HEK293 (cell line): ENCODE measurements around the gene RFNG.
A peak's percentile ranks its signal among the peaks of the same experiment; 100 is the strongest.

Source experiments
- CTCF ChIA-PET: fragments of 350-600 bp; formaldehyde crosslinking; extraction: SDS; loops from one replicate; lab custom pipeline; 2021; ENCODE audit warnings: antibody characterized with exemption; lab: Yijun Ruan, JAX
- POLR2A ChIA-PET: fragments of 300-600 bp; formaldehyde crosslinking; extraction: SDS; loops from one replicate; lab custom pipeline; 2020; ENCODE audit warnings: antibody characterized with exemption, inconsistent platforms; lab: Yijun Ruan, JAX
- H3K27ac ChIP-seq: fragments of 200-500 bp; sonication (Bioruptor generic); 2 replicates; pipeline ENCODE4 v1.5.1; 2014; ENCODE audit warnings: low read depth, low read length, control low read depth, inconsistent platforms; ENCODE audit errors: extremely low read depth
- H3K36me3 ChIP-seq, 2 experiments: fragments of 200-500 bp in 1 of 2; sonication (Bioruptor generic) in 1 of 2; 1 replicate in 1 of 2; 2 replicates in 1 of 2; pipeline ENCODE4 v1.5.1; 2014 to 2017; ENCODE audit warnings: inconsistent platforms in 2 of 2, low read length in 2 of 2; ENCODE audit not compliant: control insufficient read depth in 2 of 2, insufficient read depth in 1 of 2
- H3K4me1 ChIP-seq: fragments of 200-500 bp; sonication (Bioruptor generic); 2 replicates; pipeline ENCODE4 v1.5.1; 2014; ENCODE audit warnings: mild to moderate bottlenecking, low read length, inconsistent platforms; ENCODE audit not compliant: control insufficient read depth, insufficient read depth
- H3K4me3 ChIP-seq: 2 replicates; pipeline ENCODE4 v1.5.1; 2011; ENCODE audit warnings: low read depth, mild to moderate bottlenecking, control low read depth, low read length, moderate library complexity
- H3K9me3 ChIP-seq: fragments of 200-500 bp; sonication (Bioruptor generic); 2 replicates; pipeline ENCODE4 v1.5.1; 2014; ENCODE audit warnings: low read depth, low read length, inconsistent platforms; ENCODE audit not compliant: control insufficient read depth, insufficient read depth
- GLIS2 ChIP-seq: fragments of 450-650 bp; formaldehyde crosslinking; IDR thresholded peaks from 2 replicates; pipeline ENCODE4 v1.5.1; 2016; ENCODE audit warnings: missing biosample characterization, missing genetic modification characterization
- HIC1 ChIP-seq: fragments of 450-650 bp; formaldehyde crosslinking; IDR thresholded peaks from 2 replicates; pipeline ENCODE4 v1.5.1; 2016; ENCODE audit warnings: missing biosample characterization, missing genetic modification characterization
- REST ChIP-seq: fragments of 450-650 bp; formaldehyde crosslinking; IDR thresholded peaks from 2 replicates; pipeline ENCODE4 v1.5.1; 2016; ENCODE audit warnings: missing biosample characterization, missing genetic modification characterization
- ZBTB44 ChIP-seq: fragments of 450-650 bp; IDR thresholded peaks from 2 replicates; pipeline ENCODE4 v1.5.1; 2018; ENCODE audit warnings: missing biosample characterization, mild to moderate bottlenecking, missing genetic modification characterization
- ZNF2 ChIP-seq: fragments of 450-650 bp; formaldehyde crosslinking; IDR thresholded peaks from 2 replicates; pipeline ENCODE4 v1.5.1; 2016; ENCODE audit warnings: missing biosample characterization, missing genetic modification characterization
- ZNF529 ChIP-seq: fragments of 450-650 bp; formaldehyde crosslinking; IDR thresholded peaks from 2 replicates; pipeline ENCODE4 v1.5.1; 2017; ENCODE audit warnings: missing genetic modification characterization, missing biosample characterization; ENCODE audit not compliant: insufficient replicate concordance
- ZSCAN5A ChIP-seq: fragments of 450-650 bp; formaldehyde crosslinking; IDR thresholded peaks from 2 replicates; pipeline ENCODE4 v1.5.1; 2016; ENCODE audit warnings: missing biosample characterization, missing genetic modification characterization

The RFNG gene

GRCh38 chr17:82094931-82095776, 43.5 kb upstream of the RFNG start:
- no peaks in the 10 kb centered on the region for H3K9me3 ChIP-seq
- 0 out of 2 replicates have a peak, but pooled peaks cover 7% of the 10 kb centered on the region for H3K4me1 ChIP-seq
- POLR2A ChIA-PET, result interaction anchor here (0.6 to 1.4 kb wide), 10 partner anchors 11 to 371 kb away, joined by 3 to 9 read pairs (median 3); partner anchors contain the start of genes CENPX, DCXR, GPS1 and LRRC45
- H3K36me3 ChIP-seq, result peaks cover 13 to 67% of the 10 kb centered on the region in 2 experiments
- TF ChIP-seq HIC1 (tag by site-specific recombination) (peak; percentile 52; the same call in 1 of the 2 replicates), ZBTB44 (tag by site-specific recombination) (no peak)
- TF ChIP-seq, all 188 proteins: peak for 1
- Histone ChIP-seq H3K4me3 (no peak overlapping the region), H3K27ac (peak overlapping the region; percentile 99)
- CTCF ChIA-PET, result interaction anchor here (0.6 to 1.1 kb wide), 2 partner anchors 58 to 229 kb away, joined by 3 read pairs; partner anchors contain the start of gene DCXR

GRCh38 chr17:82092995-82093751, 41.6 kb upstream of the RFNG start:
- Histone ChIP-seq H3K4me3 (no peak overlapping the region), H3K4me1 (0 out of 2 replicates have a peak, but pooled peaks cover 5% of the 10 kb centered on the region), H3K27ac (peak overlapping the region; percentile 31; the same call in 1 of the 2 replicates)
- no peak for TF ChIP-seq ZNF2 (tag by site-specific recombination)
- TF ChIP-seq HIC1 (tag by site-specific recombination), result peak; percentile 88
- no peak for TF ChIP-seq ZSCAN5A (tag by site-specific recombination)
- TF ChIP-seq GLIS2 (tag by site-specific recombination), result 0 out of 2 replicates have a peak, but pooled peaks have one; percentile 14
- no peak for TF ChIP-seq ZNF529
- TF ChIP-seq ZBTB44 (tag by site-specific recombination), result no peak
- no peak for TF ChIP-seq REST (tag by site-specific recombination)
- TF ChIP-seq, all 188 proteins: peak for 2
- H3K36me3 ChIP-seq, result peaks cover 18 to 87% of the 10 kb centered on the region in 2 experiments
- CTCF ChIA-PET, result no interaction called here
- POLR2A ChIA-PET, result interaction anchor here (0.6 to 1.9 kb wide), 5 partner anchors 12 to 154 kb away, joined by 4 to 9 read pairs (median 5); partner anchors contain the start of gene DCXR
- no peaks in the 10 kb centered on the region for H3K9me3 ChIP-seq
